ENCODE results near the gene CAPZA2.
A peak's percentile ranks its signal among the peaks of the same experiment; 100 is the strongest.
"Not testable (repeated sequence)": the region's sequence is repeated elsewhere in the genome, so short reads cannot be mapped to it uniquely, and the experiment has no call there.

The CAPZA2 gene

DNA sequence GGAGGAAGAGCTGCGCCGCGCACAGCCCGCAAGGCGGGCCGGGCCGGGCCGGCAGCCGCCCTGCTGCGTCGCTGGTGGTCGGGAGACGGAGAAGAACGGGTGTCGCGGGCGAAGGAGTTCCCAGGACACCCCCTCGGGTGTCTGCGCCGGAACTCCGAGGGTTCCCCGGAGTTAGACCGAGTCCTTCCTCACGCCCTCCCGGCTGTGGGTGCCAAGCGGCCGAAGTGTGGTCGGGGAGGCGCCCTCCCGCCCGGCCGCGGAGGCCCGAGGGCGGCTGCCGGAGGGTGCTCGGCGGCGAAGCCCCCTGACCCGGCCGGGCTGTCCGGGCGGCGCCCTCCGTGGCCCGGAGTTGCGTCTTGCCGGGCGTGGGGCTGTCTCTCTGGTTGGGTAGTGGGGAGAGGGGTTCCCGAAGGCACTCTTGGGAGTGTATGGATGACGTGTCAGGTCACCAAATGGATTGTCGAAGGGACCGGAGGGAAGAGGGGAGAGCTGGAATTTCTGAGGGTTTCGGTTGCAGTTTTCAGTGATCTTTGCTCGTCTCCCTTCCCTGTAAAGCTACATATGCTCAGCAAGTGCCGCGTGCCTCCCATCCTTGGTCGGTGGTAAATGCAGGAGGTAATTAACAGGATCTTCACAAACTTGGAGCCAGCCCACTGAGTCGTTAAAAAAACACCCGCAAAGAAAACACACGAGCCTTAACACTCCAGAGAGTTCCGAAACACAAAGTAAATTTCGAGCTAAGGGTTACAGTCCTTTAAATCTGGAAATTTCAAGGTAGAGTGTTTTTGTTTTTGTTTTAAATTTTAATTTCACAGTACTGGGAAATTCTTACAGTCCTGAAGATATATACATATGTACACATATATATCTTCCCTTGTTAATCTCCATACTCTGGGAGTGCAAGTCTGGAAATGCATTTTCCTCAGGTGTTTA, 91.8 kb downstream of the CAPZA2 start:
- peak; percentile 78 to 79 for DNase-seq (ENCODE audit: low read depth in 2 of 2)

DNA sequence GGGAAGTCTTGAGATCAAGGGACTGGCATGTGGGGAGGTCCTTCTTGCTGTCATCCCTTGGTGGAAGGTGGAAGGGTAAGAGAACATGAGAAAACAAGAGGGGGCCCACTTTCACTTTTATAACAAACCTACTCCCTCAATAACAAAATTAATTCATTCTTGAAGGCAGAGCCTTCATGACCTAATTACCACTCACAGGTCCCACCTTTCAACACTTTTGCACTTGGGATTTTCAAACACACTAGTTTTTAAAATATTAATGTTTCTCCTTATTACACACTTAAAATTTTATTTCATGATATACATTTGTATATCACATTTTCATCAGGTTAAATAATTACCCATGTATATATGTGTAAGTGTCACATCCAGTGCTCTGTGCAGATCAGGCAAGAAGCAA, 93.0 kb downstream of the CAPZA2 start:
- no peak for DNase-seq (ENCODE audit: low read depth in 2 of 2)

DNA sequence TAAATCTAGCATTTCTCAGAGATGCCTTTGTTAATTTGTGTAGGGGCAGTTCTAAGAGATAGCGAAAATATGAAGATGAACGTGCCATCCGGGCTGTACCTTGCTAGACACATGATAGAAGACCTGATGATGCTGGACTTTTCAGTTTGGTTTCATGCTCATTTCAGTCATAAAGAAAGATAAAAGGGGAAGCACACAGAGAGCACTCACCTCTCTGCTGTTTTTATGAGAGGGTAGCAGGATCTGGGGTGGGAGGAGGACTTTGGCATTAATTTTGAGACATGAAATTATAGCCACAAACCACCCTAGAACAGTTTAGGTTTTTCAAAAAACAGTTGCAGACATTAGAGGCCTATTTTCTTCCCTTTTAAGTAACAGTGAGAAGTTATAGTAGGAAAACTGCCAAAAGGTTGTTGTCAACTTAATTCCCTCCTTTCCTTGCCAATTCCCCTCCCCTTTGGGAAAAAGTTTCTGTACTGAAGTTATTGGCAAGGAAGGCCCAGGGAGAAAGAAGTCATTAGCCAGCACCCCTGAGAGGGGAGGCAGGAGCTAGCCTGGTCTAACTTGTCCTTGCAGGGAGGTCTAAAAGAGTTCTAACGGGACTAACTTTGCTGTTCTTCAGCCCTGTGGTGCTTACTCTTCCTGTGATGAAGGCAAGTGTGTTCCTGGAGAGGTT, 93.6 kb downstream of the CAPZA2 start:
- peak in 1 of 2 experiments; percentile 3 for DNase-seq (ENCODE audit: low read depth in 2 of 2)

DNA sequence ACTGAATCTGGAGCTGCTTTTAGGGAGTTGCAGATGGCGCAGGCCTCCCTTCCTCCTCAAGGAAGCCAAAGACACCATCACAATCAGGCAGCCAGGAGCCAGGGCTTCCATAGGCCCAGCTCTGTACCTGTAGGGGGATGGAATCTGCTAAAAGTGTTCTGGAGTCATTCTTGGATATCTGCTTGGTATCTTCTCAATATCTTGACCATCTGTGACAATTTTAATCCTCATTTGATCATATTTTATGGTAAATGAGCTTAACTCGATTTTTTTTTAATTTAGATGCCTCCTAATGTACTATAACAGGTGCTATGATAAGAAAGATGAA, 94.1 kb downstream of the CAPZA2 start:
- DNase-seq (ENCODE audit: low read depth in 2 of 2) = no peak

DNA sequence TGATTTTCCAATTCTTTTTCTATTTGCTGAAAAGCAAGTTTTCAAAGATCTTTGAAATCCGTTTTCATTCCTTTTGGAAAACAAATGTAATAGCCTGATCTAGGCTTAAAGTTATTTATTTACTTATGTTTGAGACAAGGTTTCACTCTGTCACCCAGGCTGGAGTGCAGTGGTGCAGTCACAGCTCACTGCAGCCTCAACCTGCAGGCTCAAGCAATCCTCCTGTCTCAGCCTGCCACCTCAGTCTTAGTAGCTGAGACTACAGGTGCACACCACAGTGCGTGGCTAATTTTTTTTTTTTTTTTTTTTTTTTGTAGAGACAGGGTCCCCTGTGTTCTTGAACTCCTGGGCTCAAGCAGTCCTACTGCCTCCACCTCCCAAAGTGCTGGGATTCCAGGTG, 95.5 kb downstream of the CAPZA2 start:
- DNase-seq (ENCODE audit: low read depth in 2 of 2) = no peak

DNA sequence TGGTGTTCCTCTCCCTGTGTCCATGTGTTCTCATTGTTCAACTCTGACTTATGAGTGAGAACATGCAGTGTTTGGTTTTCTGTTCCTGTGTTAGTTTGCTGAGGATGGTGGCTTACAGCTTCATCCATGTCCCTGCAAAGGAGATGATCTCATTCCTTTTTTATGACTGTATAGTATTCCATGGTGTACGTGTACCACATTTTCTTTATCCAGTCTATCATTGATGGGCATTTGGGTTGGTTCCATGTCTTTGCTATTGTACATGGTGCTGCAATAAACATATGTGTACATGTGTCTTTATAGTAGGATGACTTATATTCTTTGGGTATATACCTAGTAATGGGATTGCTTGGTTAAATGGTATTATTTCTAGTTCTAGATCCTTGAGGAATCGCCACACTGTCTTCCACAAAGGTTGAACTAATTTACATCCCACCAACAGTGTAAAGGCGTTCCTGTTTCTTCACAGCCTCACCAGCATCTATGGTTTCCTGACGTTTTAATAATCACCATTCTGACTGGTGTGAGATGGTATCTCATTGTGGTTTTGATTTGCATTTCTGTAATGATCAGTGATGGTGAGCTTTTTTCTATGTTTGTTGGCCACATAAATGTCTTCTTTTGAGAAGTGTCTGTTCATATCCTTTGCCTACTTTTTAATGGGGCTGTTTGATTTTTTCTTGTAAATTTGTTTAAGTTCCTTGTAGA, 99.7 kb downstream of the CAPZA2 start:
- not testable (repeated sequence) for DNase-seq (ENCODE audit: low read depth in 2 of 2)

DNA sequence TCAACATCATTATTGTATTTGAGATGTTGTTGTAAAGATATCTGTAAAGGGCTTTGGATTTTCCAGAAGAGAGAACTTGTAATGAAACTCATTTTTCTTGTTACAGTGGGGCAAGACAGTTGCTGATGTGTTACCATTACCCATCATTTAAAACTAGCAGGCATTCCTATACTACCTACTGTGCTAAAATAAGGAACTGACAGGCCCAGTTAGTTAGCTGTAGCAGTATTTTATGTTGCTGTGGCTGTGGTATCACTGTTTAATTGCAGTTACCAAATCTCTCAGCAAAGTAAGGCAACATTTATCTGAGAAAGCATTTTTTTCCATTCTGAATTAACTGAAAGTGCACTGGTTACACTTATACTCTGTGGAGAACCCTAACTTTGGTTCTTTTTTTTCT, 100.8 kb downstream of the CAPZA2 start:
- no peak for DNase-seq (ENCODE audit: low read depth in 2 of 2)

DNA sequence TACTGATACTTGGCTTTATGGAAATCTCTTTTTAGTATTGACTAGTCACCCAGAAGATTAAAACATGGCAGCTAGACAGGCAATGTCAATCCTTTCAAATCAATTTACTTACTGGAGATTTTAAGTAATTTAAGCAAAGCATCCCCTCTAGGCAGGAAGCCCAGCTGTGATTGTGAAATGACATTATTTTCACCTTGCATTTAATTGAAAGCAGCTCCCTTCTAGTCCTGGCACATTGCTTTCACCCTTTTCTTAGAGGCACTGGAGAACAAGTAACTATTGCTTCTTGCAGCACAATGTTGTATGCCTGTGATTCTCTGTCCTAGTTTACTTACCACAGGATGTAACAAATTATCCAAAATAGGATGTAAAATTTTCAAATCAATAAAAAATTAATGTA, 104.2 kb downstream of the CAPZA2 start:
- peak; percentile 39 for DNase-seq (ENCODE audit: low read depth in 2 of 2)

DNA sequence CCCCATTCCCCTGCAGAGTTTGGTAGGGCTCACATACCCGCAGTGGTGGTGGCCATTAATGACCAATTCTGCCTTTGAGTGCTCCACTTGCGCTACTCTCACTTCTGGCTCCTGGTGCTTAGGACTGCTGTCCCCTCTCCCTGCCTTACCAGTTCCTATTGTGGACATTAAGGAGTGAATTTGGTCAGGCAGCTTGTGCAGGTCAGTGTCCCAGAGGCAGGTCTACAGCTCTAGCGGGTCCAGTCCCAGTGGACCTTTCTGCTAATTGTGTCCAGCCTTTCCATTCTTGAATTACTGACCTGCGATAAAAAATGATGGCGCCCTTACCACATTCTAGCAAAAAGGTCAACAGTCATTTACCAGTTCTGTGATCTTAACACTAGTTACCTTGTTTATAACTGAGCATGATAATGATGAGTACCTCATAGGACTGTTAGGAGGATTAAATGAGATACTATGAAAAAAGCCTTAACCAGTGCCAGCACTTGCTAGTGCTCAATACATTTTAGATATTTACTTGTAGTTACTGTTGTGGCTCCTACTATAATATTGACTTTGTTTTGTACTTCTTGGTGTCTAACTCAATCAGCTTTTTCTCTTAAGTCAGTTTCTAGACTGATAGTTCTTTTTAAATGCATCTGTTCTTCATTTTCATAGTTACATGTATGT, 105.0 kb downstream of the CAPZA2 start:
- no peak for DNase-seq (ENCODE audit: low read depth in 2 of 2)

DNA sequence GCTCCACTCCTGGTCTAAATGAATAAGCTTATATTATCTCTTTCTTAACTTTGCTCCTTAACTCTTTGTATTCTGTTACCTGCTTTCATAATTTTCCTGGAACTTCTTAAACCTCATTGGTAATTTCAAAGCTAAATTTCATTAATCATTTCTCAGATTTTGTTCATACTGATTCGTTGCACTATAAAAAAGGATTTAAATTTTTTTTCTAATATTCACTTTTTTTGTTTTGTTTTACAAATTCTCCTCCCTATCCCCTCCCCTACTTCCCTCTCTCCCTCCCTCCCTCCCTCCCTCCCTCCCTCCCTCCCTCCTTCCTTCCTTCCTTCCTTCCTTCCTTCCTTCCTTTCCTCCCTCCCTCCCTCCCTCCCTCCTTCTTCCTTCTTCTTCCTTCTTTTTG, 105.6 kb downstream of the CAPZA2 start:
- DNase-seq (ENCODE audit: low read depth in 2 of 2) = no peak

DNA sequence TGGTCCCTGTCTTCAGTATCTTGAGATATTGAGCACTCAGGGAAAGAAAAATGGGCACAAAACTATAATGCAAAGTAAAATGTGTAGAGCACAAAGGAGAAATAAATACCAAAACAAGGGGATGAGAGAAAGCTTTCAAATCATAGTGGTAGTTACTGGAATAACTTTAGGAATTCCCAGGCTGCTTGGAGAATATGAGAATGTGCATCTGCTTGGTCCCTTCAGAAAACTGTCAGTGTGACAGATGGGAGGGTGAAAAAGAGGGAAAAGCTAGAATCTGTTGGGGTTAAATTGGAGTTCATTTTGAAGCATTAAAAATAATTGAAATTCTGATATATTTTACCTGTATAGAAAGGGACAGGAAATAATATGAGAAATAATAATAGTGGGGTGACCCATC, 106.2 kb downstream of the CAPZA2 start:
- no peak for DNase-seq (ENCODE audit: low read depth in 2 of 2)

DNA sequence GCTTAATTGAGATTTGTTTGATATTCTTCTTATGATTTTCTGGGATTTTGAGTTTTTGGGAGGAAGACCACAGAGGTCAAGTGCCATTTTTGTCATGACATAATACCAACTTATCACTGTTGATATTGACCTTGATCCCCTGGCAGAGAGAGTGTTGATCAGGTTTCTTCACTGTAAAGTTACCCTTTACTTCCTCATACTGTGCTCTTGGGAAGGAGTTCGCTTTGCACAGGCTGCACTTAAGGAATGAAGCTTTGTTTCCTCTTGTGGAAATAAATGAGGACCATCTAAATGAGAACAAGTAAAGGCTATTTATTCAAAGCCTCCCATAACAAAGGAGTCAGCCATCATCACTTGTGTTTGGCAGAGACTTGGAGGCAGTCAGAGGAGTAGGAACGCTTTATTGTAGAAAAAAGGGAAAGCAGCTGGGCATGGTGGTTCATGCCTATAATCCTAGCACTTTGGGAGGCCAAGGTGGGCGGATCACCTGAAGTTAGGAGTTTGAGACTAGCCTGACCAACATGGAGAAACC, 107.0 kb downstream of the CAPZA2 start:
- no peak for DNase-seq (ENCODE audit: low read depth in 2 of 2)

DNA sequence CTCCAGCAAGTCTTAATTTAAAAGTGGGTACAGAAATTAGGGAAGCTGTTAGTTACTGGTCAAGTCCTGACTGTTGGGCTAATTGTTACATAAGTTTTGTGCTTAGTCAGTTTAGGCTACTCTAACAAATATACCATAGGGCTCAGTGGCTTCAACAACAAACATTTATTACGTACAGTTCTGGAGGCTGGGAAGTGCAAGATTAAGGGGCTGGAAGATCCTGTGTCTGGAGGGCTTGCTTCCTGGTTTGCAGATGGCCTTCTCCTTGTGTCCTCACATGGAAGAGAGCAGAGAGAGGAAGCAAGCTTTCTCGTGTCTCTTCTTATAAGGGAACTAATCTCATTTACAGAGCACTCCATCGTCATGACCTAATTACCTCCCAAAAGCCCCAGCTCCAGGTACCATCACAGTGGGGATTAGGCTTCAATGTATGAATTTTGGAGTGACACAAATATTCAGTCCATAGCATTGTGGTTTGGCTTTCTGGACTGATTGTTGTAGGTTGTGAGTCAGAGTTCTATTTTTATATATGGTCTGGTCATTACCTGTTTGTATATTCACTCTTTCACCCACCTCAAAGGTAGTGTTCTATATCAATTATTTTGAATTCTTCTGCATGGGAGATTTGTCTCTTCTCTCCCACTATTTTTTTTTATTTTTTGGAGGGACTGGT, 108.0 kb downstream of the CAPZA2 start:
- DNase-seq (ENCODE audit: low read depth in 2 of 2) = no peak

DNA sequence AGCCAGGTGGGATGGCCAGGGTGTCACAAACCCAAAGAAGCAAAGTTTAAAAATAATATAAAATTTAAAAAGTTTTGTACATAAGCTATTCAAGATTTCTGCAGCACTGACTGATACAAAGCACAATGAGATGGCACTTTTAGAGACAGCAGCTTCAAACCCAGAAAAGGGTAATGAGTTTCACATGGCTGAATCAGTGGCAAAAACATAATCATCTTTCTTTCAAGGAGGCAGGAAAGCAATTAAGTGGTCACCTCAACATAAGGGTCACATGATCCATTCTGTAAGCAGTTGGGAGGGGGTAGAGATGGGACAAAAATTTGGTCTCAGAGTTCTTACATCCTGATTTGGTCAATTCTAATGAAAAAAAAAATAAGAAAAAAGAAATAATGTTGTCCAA, 108.8 kb downstream of the CAPZA2 start:
- not testable (repeated sequence) for DNase-seq (ENCODE audit: low read depth in 2 of 2)

All from fibroblast of skin of left quadriceps (primary cell).